Measurements from ENCODE around the gene ACOXL. TPM values are rescaled to one million over a fixed set of nuclear protein-coding genes. Genes with fewer than 3 reads are reported as not detected.

ACOXL gene
- total and polyA plus RNA-seq, 9 donors, result 0.17 to 0.31 (median 0.23) TPM; not detected in 4

GRCh38 chr2:111118481-111118980 lies 386.2 kb downstream of the ACOXL start:
- Histone ChIP-seq H3K27me3 (no peaks in the 10 kb centered on the region), H3K4me1 (ENCODE audit: insufficient read depth) (peaks cover 8% of the 10 kb centered on the region), H3K4me3 (no peak overlapping the region), H3K36me3 (no peaks in the 10 kb centered on the region), H3K9me3 (no peaks in the 10 kb centered on the region), H3K27ac (no peak overlapping the region)
- TF ChIP-seq, protein P1, sequence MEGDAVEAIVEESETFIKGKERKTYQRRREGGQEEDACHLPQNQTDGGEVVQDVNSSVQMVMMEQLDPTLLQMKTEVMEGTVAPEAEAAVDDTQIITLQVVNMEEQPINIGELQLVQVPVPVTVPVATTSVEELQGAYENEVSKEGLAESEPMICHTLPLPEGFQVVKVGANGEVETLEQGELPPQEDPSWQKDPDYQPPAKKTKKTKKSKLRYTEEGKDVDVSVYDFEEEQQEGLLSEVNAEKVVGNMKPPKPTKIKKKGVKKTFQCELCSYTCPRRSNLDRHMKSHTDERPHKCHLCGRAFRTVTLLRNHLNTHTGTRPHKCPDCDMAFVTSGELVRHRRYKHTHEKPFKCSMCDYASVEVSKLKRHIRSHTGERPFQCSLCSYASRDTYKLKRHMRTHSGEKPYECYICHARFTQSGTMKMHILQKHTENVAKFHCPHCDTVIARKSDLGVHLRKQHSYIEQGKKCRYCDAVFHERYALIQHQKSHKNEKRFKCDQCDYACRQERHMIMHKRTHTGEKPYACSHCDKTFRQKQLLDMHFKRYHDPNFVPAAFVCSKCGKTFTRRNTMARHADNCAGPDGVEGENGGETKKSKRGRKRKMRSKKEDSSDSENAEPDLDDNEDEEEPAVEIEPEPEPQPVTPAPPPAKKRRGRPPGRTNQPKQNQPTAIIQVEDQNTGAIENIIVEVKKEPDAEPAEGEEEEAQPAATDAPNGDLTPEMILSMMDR (IDR thresholded peaks at IDR 0.05), result no peak
- TF ChIP-seq POLR2A (IDR thresholded peaks at IDR 0.05), result no peak
- no peak for TF ChIP-seq EP300 (IDR thresholded peaks at IDR 0.05)
- intact Hi-C loops (cut with DNase I), result loop anchor here in 1 of 4 donors (10.0 kb wide), 1 partner anchor 546 kb away; no protein-coding TSS in a partner anchor
- DNase-seq, result peak in 3 of 5 donors; percentile 22 to 39 (median 38)
- WGBS, 3 donors, result 45 to 52% (median 51%) methylated on average over 33 of the region's 33 CpGs

DNA sequence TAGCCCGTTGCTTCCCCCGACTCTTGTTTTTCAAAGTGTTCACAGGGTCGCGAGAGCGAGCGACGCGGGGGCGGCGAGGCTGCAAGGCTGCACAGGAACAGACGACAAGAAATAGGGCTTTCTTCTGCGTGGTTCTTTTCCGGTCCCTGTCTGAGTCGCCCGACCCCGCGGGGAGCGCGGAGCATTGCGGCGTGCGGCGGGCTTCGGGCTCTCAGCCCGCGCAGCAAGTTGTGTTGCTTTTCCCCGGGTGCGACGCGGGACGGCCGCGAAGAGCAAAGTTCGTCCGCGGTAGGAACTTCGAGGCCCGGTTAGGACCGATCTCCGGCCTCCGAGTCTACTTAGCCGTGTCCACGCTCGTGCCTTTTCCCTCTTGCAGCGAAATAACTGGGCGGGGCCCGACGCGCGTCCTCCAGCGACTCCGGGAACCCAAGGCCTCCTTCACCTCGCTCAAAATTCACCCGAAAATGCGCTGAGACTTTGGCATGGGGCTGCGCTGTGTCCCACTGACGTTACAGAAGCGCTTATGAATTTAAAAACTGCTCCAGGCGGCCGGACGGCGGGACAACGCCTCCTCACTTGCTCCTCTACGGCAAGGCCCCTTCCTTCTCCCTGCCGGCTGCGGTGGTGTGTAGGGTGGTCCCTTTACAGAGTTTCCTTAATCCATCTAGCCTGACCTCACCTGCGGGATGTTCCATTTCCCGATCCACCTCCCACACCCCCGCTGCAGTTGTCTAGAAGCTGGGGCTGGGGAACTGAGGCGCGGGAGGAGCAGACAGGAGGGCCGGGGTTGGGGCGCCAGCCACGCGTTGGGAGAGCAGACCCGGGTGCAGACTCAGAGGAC lies 386.8 kb downstream of the ACOXL start:
- H3K27me3 ChIP-seq, result no peaks in the 10 kb centered on the region
- peak; percentile 8 to 41 (median 33) for DNase-seq
- 16 to 37% (median 23%) methylated on average over 76 of the region's 76 CpGs for WGBS, 3 donors
- peaks cover 12% of the 10 kb centered on the region for H3K4me1 ChIP-seq (ENCODE audit: insufficient read depth)
- intact Hi-C loops (cut with DNase I), result loop anchor here in 1 of 4 donors (10.0 kb wide), 1 partner anchor 546 kb away; no protein-coding TSS in a partner anchor
- TF ChIP-seq, protein P1 (IDR thresholded peaks at IDR 0.05), result no peak
- no peak for TF ChIP-seq POLR2A (IDR thresholded peaks at IDR 0.05)
- TF ChIP-seq EP300 (IDR thresholded peaks at IDR 0.05), result no peak
- H3K4me3 ChIP-seq, result no peak overlapping the region
- H3K36me3 ChIP-seq, result no peaks in the 10 kb centered on the region
- H3K27ac ChIP-seq, result no peak overlapping the region
- H3K9me3 ChIP-seq, result no peaks in the 10 kb centered on the region

- TF ChIP-seq, protein P1 (IDR thresholded peaks at IDR 0.05), result no peak
- TF ChIP-seq POLR2A (IDR thresholded peaks at IDR 0.05), result no peak
- TF ChIP-seq EP300 (IDR thresholded peaks at IDR 0.05), result no peak
- Histone ChIP-seq H3K4me3 (peak overlapping the region; percentile 65), H3K4me1 (ENCODE audit: insufficient read depth) (peaks cover 13% of the 10 kb centered on the region), H3K9me3 (no peaks in the 10 kb centered on the region), H3K36me3 (no peaks in the 10 kb centered on the region), H3K27me3 (no peaks in the 10 kb centered on the region), H3K27ac (no peak overlapping the region)
- WGBS, 3 donors, result 12 to 23% (median 12%) methylated on average over 27 of the region's 27 CpGs
- DNase-seq, result peak in 3 of 5 donors; percentile 10 to 40 (median 18)
- intact Hi-C loops (cut with DNase I), result loop anchor here in 1 of 4 donors (10.0 kb wide), 1 partner anchor 545 kb away; no protein-coding TSS in a partner anchor
These were observed 387.5 kb downstream of the ACOXL start for GRCh38 chr2:111119822-111120252.

DNA sequence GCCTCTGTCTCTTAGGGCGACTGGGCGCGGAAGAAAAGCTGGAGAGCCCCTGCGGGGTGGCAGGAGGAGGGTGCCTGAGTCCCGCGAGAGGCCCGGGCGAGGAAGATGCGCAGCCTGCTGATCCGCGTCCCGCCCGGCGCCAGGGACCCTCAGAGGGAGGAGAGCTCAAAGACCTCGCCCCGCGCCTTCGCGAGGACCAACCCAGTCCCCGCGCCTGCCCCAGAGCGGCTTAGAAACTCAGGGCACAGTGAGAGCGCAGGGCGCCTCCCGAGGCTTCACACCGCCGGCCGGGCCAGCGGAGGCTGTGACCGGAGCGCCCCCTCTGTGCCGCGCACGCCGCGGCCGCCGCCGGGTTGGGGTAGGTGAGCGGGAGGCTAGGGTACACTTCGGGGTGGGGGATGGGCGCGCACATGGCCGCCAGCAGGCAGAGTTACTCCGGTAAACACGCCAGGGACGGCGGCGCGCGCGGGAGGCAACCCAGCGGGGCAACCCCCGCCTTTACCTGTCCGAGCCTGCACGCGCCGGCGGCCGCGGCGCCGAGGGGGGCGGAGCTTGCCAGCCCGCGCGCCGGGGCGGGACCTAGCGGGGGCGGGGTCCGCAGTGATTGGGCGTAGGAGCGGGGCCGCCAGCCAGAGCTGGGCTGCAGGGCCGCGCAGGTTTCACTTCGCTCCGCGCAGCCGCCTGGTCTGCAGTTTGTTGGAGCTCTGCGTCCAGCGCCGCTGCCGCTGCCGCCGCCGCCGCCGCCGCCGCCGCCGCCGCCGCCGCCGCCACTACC lies 388.1 kb downstream of the ACOXL start, which contains the start of gene BCL2L11:
Gene BCL2L11 (plus strand): TSS at position 662 of the 775 bp plus-strand sequence. CDS start 2,832 bp downstream, outside the sequence.
- intact Hi-C loops (cut with DNase I), result no loop called here
- no peaks in the 10 kb centered on the region for H3K27me3 ChIP-seq
- peak within 1 kb of the TSS in 1 of 2 donors; percentile 16 for H3K27ac ChIP-seq
- H3K4me1 ChIP-seq (ENCODE audit: insufficient read depth), result peaks cover 16% of the 10 kb centered on the region
- H3K36me3 ChIP-seq, result no peaks in the 10 kb centered on the region
- WGBS, 3 donors, result 0 to 1% (median 0%) methylated on average over 43 to 97 of the region's 98 CpGs
- H3K9me3 ChIP-seq, result no peaks in the 10 kb centered on the region
- H3K4me3 ChIP-seq, result peak within 1 kb of the TSS; percentile 65
- DNase-seq, result peak; percentile 87 to 93 (median 90)
- TF ChIP-seq, protein P1 (IDR thresholded peaks at IDR 0.05), result peak in 1 of 3 donors; percentile 9
- TF ChIP-seq POLR2A (IDR thresholded peaks at IDR 0.05) (peak; percentile 64), EP300 (IDR thresholded peaks at IDR 0.05) (no peak)

All from ovary (tissue), 9 donors.